Mucosa of stomach (tissue), 1 donor: ENCODE data around the gene IL1RAP.
"Not testable (repeated sequence)": the region's sequence is repeated elsewhere in the genome, so short reads cannot be mapped to it uniquely, and the experiment has no call there.

Source experiments
- H3K27me3 ChIP-seq: one replicate; pipeline ENCODE4 v1.7.0; 2013; ENCODE audit warnings: mild to moderate bottlenecking, low read length; ENCODE audit not compliant: control insufficient read depth, insufficient read depth
- H3K36me3 ChIP-seq: one replicate; pipeline ENCODE4 v1.7.0; 2013; ENCODE audit warnings: low read length; ENCODE audit not compliant: control insufficient read depth, insufficient read depth
- H3K4me1 ChIP-seq: one replicate; pipeline ENCODE4 v1.7.0; 2013; ENCODE audit warnings: mild to moderate bottlenecking, low read length; ENCODE audit not compliant: control insufficient read depth, insufficient read depth
- H3K4me3 ChIP-seq: one replicate; pipeline ENCODE4 v1.7.0; 2013; ENCODE audit warnings: low read length
- H3K9ac ChIP-seq: one replicate; pipeline ENCODE4 v1.7.0; 2013; ENCODE audit warnings: mild to moderate bottlenecking, low read length, moderate library complexity
- H3K9me3 ChIP-seq: one replicate; pipeline ENCODE4 v1.7.0; 2013; ENCODE audit warnings: mild to moderate bottlenecking, low read length, moderate library complexity; ENCODE audit not compliant: control insufficient read depth
- donor health status: Pancreatic carcinoma.

Gene IL1RAP

GRCh38 chr3:190513409-190514370, at the start of gene IL1RAP:
TSS of gene IL1RAP (plus strand) at chr3:190514085. CDS start at chr3:190564290, 50,205 bp downstream.
- Histone ChIP-seq H3K36me3 (no peaks in the 10 kb centered on the region), H3K4me3 (peak within 1 kb of the TSS; percentile 75)

GRCh38 chr3:190467922-190468321, 46.0 kb upstream of the IL1RAP start:
- H3K36me3 ChIP-seq = no peaks in the 10 kb centered on the region
- no peaks in the 10 kb centered on the region for H3K9me3 ChIP-seq
- H3K27me3 ChIP-seq = no peaks in the 10 kb centered on the region
- no peaks in the 10 kb centered on the region for H3K4me1 ChIP-seq
- no peak overlapping the region for H3K4me3 ChIP-seq
- H3K9ac ChIP-seq = no peak overlapping the region

More at GRCh38 chr3:190513409-190514370, at the start of gene IL1RAP:
- peaks cover 4% of the 10 kb centered on the region for H3K4me1 ChIP-seq
- no peaks in the 10 kb centered on the region for H3K9me3 ChIP-seq
- peak within 1 kb of the TSS; percentile 84 for H3K9ac ChIP-seq
- H3K27me3 ChIP-seq = no peaks in the 10 kb centered on the region

GRCh38 chr3:190473261-190473660, 40.6 kb upstream of the IL1RAP start:
- H3K4me3 ChIP-seq, H3K36me3 ChIP-seq, H3K27me3 ChIP-seq, H3K9ac ChIP-seq, H3K9me3 ChIP-seq, H3K4me1 ChIP-seq: not testable (repeated sequence)

- H3K9me3 ChIP-seq = no peaks in the 10 kb centered on the region
- H3K36me3 ChIP-seq = no peaks in the 10 kb centered on the region
- no peak overlapping the region for H3K9ac ChIP-seq
- no peak overlapping the region for H3K4me3 ChIP-seq
- H3K27me3 ChIP-seq = no peaks in the 10 kb centered on the region
- no peaks in the 10 kb centered on the region for H3K4me1 ChIP-seq
Observed at GRCh38 chr3:190481779-190482178, 32.1 kb upstream of the IL1RAP start.

- Histone ChIP-seq H3K36me3 (no peaks in the 10 kb centered on the region), H3K9me3 (no peaks in the 10 kb centered on the region), H3K9ac (no peak overlapping the region), H3K4me3 (no peak overlapping the region), H3K27me3 (peaks cover 4% of the 10 kb centered on the region), H3K4me1 (no peaks in the 10 kb centered on the region)
Observed at GRCh38 chr3:190485830-190486532, 27.9 kb upstream of the IL1RAP start.

GRCh38 chr3:190486533-190486864, 27.4 kb upstream of the IL1RAP start:
- Histone ChIP-seq H3K4me3 (no peak overlapping the region), H3K4me1 (no peaks in the 10 kb centered on the region), H3K9me3 (no peaks in the 10 kb centered on the region), H3K9ac (no peak overlapping the region), H3K27me3 (peaks cover 4% of the 10 kb centered on the region), H3K36me3 (no peaks in the 10 kb centered on the region)

GRCh38 chr3:190486908-190487607, 26.8 kb upstream of the IL1RAP start:
- H3K36me3 ChIP-seq = no peaks in the 10 kb centered on the region
- H3K4me3 ChIP-seq = no peak overlapping the region
- no peaks in the 10 kb centered on the region for H3K4me1 ChIP-seq
- H3K9ac ChIP-seq = no peak overlapping the region
- peaks cover 4% of the 10 kb centered on the region for H3K27me3 ChIP-seq
- H3K9me3 ChIP-seq = no peaks in the 10 kb centered on the region

- Histone ChIP-seq H3K36me3 (no peaks in the 10 kb centered on the region), H3K9me3 (no peaks in the 10 kb centered on the region), H3K27me3 (peaks cover 4% of the 10 kb centered on the region), H3K4me3 (no peak overlapping the region), H3K4me1 (no peaks in the 10 kb centered on the region), H3K9ac (no peak overlapping the region)
Observed at GRCh38 chr3:190491533-190492054, 22.3 kb upstream of the IL1RAP start.

- H3K9me3 ChIP-seq = no peaks in the 10 kb centered on the region
- no peak overlapping the region for H3K4me3 ChIP-seq
- H3K9ac ChIP-seq = no peak overlapping the region
- no peaks in the 10 kb centered on the region for H3K4me1 ChIP-seq
- H3K27me3 ChIP-seq = peaks cover 4% of the 10 kb centered on the region
- no peaks in the 10 kb centered on the region for H3K36me3 ChIP-seq
Observed at GRCh38 chr3:190492129-190492528, 21.8 kb upstream of the IL1RAP start.

- H3K4me3 ChIP-seq = no peak overlapping the region
- no peaks in the 10 kb centered on the region for H3K9me3 ChIP-seq
- H3K36me3 ChIP-seq = no peaks in the 10 kb centered on the region
- no peaks in the 10 kb centered on the region for H3K27me3 ChIP-seq
- no peaks in the 10 kb centered on the region for H3K4me1 ChIP-seq
- H3K9ac ChIP-seq = no peak overlapping the region
Observed at GRCh38 chr3:190492966-190493365, 20.9 kb upstream of the IL1RAP start.

GRCh38 chr3:190494907-190495306, 19.0 kb upstream of the IL1RAP start:
- Histone ChIP-seq H3K9ac (no peak overlapping the region), H3K27me3 (no peaks in the 10 kb centered on the region), H3K4me1 (no peaks in the 10 kb centered on the region), H3K4me3 (no peak overlapping the region), H3K9me3 (no peaks in the 10 kb centered on the region), H3K36me3 (no peaks in the 10 kb centered on the region)
